Measurements from ENCODE around the gene C1orf21.

C1orf21 gene

GRCh38 chr1:184416946-184417345 lies 30.1 kb downstream of the C1orf21 start:
- no peak for DNase-seq

DNA sequence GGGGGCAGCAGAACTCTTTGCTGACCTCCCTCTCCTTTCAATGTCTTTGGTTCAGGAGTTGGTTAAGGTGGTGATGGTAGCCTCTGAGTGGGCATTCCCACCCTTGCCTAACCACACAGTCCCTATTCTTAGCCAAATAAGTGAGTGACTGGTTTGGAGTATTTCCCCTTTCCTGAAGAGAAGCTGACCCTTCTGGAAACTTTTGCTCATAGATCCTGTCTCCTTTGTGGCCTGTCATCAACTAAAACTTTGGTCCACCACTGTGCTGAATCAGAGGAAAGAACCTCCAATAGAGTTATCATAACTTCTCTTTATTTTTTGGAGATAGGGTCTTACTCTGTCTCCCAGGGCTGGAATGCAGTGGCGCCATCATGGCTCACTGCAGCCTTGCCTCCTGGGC lies 31.1 kb downstream of the C1orf21 start:
- no peak for DNase-seq

DNA sequence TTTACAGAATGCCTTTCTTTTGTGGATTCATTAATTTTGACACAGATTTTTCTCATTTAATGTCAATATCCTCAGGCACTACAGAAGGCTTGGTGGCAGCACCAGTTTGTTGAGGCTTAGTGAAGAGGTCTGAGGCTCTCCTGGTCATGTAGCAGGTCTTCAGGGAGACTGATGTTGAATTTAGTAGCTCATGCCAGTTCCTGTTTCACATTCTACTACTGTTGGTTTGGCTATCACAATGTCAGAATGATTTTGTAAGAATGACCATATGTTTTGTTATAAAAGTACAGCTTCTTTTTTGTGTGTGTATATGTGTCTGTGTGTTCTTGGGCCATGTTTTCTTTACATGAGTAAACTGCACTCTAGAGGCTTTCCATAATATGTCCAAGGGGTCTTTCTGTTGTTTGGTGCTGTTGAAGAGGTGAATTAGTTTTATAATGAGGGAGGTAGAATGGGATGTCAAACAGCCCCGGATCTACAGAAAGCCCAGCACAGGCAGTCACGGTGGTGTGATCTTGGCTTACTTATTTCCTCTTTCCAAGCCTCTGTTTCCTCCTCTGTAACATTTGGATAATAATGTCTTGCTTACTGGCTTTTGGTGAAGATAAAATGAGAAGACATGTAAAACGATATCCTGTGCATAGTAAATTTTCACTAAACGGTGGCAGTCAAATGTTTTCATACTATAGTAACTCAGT lies 32.0 kb downstream of the C1orf21 start:
- DNase-seq = no peak

DNA sequence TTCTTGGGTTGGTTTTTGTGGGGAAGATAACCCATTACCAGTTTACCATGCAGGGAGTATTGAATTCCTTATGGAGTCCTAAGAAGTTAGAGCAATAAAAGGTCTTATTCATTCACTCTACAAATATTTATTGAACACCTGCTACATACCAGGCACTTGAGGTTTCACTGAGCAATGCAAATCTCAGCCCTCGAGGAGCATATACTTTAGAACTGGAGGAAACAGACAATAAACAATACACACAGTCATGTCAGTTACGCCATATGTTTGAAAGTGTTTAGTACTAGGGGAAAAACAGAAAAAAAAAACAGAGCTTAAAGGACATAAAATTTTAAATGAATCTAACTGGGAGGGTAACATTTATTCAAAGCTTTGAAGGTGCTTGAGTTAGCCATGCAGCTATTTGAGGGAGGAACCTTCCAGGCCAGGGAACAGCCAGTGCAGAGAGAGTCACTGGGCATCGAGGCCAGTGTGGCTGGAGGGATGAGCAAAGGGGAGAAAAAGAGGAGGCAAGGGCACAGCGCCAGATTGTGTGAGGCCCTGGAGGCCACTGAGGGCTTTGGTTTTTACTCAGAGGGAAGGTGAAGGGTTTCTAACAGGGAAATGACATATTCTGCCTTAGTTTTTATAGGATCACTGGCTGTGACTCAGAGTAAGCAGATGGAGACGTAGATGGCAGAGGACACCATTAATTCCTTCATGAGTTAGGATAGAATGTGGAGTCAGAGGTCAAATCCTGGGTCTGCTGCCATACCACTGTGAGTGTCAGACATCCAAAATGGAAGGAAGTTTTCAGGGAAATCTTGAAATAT lies 32.7 kb downstream of the C1orf21 start:
- peak; percentile 20 for DNase-seq

DNA sequence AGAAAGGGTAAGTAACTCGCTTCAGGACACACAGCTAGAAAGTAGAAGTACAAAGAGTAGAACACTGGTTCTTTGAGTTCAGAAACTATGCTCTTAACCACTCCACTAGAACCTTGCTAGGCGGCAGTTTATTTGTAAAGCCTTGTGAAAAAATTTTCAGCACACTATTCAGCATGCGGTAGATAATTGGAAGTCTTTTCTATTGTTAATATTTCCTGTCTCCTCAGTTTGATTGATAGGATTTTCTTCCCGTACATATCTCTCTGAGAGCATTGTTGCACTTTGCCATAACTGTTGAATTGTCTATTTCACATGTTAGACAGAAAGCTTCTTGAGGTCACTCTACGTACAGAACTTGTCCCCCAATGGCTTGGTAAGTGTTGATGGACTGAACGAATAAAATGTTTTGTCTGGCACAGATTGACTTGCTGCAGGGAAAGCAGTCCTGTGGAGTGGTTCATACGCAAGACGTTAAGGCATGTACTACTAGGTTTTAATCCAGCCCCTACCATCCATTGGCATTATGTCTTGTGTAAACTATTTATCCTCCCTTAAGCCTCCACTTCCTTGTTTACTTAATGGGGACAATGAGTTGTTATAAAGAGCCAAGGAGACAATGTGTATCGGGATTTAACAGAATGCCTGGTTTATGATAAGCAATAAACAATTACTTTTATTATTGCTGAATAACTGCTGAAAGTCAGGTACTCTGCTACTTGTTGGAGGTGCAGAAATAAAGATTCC lies 35.8 kb downstream of the C1orf21 start:
- DNase-seq = peak; percentile 27

GRCh38 chr1:184423649-184424048 lies 36.8 kb downstream of the C1orf21 start:
- DNase-seq = no peak

- DNase-seq = no peak
These were observed 37.3 kb downstream of the C1orf21 start for GRCh38 chr1:184424157-184424556.

DNA sequence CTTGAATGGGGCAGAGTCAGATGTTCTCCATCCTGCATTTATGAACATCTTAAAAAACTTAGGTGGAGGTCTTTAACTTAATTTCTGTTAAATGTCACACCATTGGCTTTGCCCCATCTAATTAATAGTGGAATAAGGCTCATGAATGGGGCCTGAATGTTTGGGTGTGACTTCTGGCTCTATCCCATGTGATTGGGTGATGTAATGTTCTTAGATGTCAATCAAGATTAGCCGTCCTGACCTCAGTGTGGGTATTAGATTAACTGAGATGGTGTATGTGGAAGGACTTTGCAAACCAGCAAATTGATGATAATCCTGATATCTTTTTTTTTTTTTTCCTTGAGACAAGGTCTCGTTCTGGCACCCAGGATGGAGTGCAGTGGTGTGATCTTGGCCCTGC lies 38.1 kb downstream of the C1orf21 start:
- no peak for DNase-seq

DNA sequence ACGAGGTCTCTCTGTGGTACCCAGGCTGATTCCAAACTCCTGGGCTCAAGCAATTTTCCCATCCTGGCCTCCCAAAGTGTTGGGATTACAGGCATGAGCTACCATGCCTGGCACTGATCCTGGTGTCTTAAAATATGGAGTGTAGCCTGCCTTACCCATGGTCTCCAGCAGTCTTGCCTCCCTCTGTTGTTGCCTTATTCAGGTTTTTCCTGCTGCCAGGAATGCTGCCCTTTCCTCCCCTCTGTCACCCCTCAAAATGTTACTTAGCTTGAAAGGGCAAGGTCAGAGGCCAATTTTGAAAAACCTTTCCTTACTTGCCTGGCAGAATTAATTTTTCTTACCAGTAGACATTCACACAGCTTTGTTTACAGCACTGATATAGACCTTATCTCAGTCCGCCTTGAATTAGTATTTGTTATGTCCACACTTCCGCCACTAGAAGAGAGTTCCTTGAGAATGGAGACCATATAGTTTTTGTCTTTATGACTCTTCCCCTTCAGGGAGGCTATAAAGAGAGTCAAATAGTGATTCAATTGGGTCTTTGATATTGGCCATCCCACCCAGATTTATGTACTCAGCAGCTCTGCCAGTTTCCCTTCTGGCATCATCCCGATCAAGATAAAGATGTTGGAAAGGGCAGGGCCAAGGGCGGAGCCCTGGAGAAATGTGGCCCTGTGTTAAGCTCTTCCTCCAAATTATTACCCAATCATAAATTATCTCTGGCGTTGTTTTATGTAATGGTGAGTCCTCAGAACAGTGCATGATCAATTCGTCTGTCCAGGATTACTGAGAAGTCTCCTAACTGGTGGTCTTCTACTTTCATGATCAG lies 38.8 kb downstream of the C1orf21 start:
- DNase-seq = no peak

DNA sequence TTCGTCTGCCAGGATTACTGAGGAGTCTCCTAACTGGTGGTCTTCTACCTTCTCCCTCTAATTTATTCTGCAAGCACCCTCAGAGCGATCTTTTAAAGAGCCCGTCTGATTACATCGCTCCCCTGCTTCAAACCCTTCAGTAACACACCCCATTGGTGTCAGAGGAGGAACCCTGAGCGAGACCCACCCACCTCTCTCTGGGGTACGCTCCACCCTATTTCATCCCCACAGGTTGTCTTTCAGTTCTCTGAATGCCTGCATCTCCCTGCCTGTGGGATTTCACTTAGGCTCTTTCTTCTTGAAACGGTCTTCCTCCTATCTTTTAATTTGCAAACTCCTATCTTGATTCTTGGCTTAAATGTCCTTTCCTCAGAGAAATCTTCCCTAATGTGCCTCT lies 39.4 kb downstream of the C1orf21 start:
- DNase-seq = no peak

- no peak for DNase-seq
These were observed 40.9 kb downstream of the C1orf21 start for GRCh38 chr1:184427722-184428121.

GRCh38 chr1:184428604-184429003 lies 41.8 kb downstream of the C1orf21 start:
- no peak for DNase-seq

- DNase-seq = no peak
These were observed 42.5 kb downstream of the C1orf21 start for GRCh38 chr1:184429335-184429734.

- peak; percentile 92 for DNase-seq
These were observed 47.2 kb downstream of the C1orf21 start for GRCh38 chr1:184433956-184434502.

- no peak for DNase-seq
These were observed 50.5 kb downstream of the C1orf21 start for GRCh38 chr1:184437291-184437690.

- DNase-seq = no peak
These were observed 51.5 kb downstream of the C1orf21 start for GRCh38 chr1:184438363-184438762.

DNA sequence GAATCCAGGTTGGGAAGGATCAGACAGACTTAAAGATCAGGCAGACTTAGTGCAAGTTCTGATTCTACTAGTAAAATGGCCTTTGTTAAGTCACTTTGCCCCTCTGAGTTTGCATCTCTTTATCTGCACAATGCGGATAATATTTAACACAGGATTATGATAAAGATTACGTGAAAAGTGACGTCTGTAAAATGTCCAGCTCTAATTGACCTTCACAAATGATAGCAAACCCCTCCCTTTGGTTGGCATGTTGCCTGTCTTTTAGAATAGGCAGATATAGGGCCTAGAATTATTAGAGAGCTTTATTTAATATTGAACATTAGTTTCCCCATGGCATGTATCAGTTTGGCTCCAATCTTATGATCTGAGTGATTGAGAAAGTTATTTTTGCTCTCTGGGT lies 55.4 kb downstream of the C1orf21 start:
- no peak for DNase-seq

- no peak for DNase-seq
These were observed 56.4 kb downstream of the C1orf21 start for GRCh38 chr1:184443201-184443600.

- no peak for DNase-seq
These were observed 56.8 kb downstream of the C1orf21 start for GRCh38 chr1:184443624-184444023.

- DNase-seq = no peak
These were observed 59.2 kb downstream of the C1orf21 start for GRCh38 chr1:184445997-184446396.

DNA sequence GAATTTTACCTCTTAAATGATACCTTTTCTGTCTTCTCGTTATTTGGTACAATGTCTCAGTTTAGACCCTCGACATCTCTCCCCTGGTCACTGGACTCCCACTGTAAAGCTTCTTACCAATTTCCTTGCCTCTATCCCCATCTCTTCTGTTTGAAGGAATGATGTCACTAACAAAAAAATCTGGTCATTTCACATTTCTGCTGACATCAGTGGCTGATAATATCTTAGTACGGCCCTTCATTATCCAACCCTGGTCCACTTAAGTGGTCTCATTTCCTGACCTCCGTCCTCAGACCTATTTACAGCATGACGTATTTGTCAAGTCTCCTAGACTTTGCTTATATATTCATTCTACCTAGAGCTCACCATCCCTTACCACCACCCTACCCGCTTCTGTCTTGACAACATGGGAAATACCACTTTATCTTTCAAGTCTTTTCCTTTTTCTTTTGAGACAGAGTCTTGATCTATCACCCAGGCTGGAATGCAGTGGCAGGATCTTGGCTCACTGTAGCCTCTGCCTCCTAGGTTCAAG lies 60.9 kb downstream of the C1orf21 start:
- DNase-seq = no peak

DNA sequence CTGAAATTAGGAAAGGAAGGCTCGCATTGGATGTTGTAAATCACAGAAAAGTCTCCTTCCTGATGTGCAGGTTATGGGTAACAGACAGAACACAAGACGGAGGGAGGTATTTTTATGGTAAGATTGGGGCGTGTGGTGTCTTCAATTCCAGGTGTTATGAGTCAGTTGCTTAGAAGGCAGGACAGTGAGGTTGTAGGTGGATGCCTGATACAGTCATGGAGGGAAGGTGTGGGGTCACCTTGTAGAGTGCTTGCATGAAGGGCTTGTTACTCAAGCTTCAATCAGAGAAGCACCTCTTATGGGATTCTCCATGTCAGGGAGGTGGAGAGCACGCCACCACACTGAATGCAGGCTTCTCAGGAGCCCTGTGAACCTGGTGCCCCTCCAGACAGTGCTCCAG lies 63.1 kb downstream of the C1orf21 start:
- no peak for DNase-seq

All from NCI-H69 (cell line).